ENCODE measurements around the gene PAGE2.
"Not testable (repeated sequence)": the region's sequence is repeated elsewhere in the genome, so short reads cannot be mapped to it uniquely, and the experiment has no call there.

The PAGE2 gene

GRCh38 chrX:55088795-55089489, at the start of gene PAGE2:
PAGE2 (plus strand) TSS chrX:55089018; CDS start chrX:55090021, 1,003 bp downstream.
- Histone ChIP-seq H3K9me3 (no peaks in the 10 kb centered on the region), H3K36me3 (no peaks in the 10 kb centered on the region), H3K4me3 (ENCODE audit: low read depth in 1 of 2, low read length in 1 of 2) (no peak within 1 kb of the TSS), H3K4me1 (ENCODE audit: control insufficient read depth in 1 of 2, insufficient read depth in 1 of 2, low read depth in 1 of 2, low read length in 1 of 2) (no peaks in the 10 kb centered on the region), H3K27ac (no peak within 1 kb of the TSS), H3K27me3 (no peaks in the 10 kb centered on the region)
- TF ChIP-seq CTCF (IDR thresholded peaks at IDR 0.05), result no peak

- Histone ChIP-seq H3K4me3 (ENCODE audit: low read depth in 1 of 2, low read length in 1 of 2) (no peak overlapping the region), H3K27ac (no peak overlapping the region), H3K9me3 (no peaks in the 10 kb centered on the region), H3K4me1 (ENCODE audit: control insufficient read depth in 1 of 2, insufficient read depth in 1 of 2, low read depth in 1 of 2, low read length in 1 of 2) (no peaks in the 10 kb centered on the region), H3K36me3 (no peaks in the 10 kb centered on the region), H3K27me3 (no peaks in the 10 kb centered on the region)
- TF ChIP-seq CTCF (IDR thresholded peaks at IDR 0.05), result no peak
Measured at GRCh38 chrX:55039471-55039870, 49.3 kb upstream of the PAGE2 start.

GRCh38 chrX:55041514-55041913, 47.3 kb upstream of the PAGE2 start:
- no peaks in the 10 kb centered on the region for H3K4me1 ChIP-seq (ENCODE audit: control insufficient read depth in 1 of 2, insufficient read depth in 1 of 2, low read depth in 1 of 2, low read length in 1 of 2)
- no peak overlapping the region for H3K4me3 ChIP-seq (ENCODE audit: low read depth in 1 of 2, low read length in 1 of 2)
- H3K27me3 ChIP-seq, result no peaks in the 10 kb centered on the region
- no peak for TF ChIP-seq CTCF (IDR thresholded peaks at IDR 0.05)
- H3K9me3 ChIP-seq, result no peaks in the 10 kb centered on the region
- no peak overlapping the region for H3K27ac ChIP-seq
- H3K36me3 ChIP-seq, result no peaks in the 10 kb centered on the region

GRCh38 chrX:55050599-55050998, 38.2 kb upstream of the PAGE2 start:
- H3K4me3 ChIP-seq (ENCODE audit: low read depth in 1 of 2, low read length in 1 of 2), result not testable (repeated sequence)

GRCh38 chrX:55056820-55057674, 31.8 kb upstream of the PAGE2 start:
- TF ChIP-seq CTCF (IDR thresholded peaks at IDR 0.05), result no peak
- no peak overlapping the region for H3K4me3 ChIP-seq (ENCODE audit: low read depth in 1 of 2, low read length in 1 of 2)
- H3K9me3 ChIP-seq, result no peaks in the 10 kb centered on the region
- no peaks in the 10 kb centered on the region for H3K36me3 ChIP-seq
- no peak overlapping the region for H3K27ac ChIP-seq
- no peaks in the 10 kb centered on the region for H3K27me3 ChIP-seq
- no peaks in the 10 kb centered on the region for H3K4me1 ChIP-seq (ENCODE audit: control insufficient read depth in 1 of 2, insufficient read depth in 1 of 2, low read depth in 1 of 2, low read length in 1 of 2)

More at GRCh38 chrX:55050599-55050998, 38.2 kb upstream of the PAGE2 start:
- not testable (repeated sequence) for H3K36me3 ChIP-seq; H3K9me3 ChIP-seq; H3K27ac ChIP-seq; H3K4me1 ChIP-seq (ENCODE audit: control insufficient read depth in 1 of 2, insufficient read depth in 1 of 2, low read depth in 1 of 2, low read length in 1 of 2); H3K27me3 ChIP-seq

GRCh38 chrX:55057675-55058249, 31.1 kb upstream of the PAGE2 start:
- H3K9me3 ChIP-seq, result no peaks in the 10 kb centered on the region
- H3K4me1 ChIP-seq (ENCODE audit: control insufficient read depth in 1 of 2, insufficient read depth in 1 of 2, low read depth in 1 of 2, low read length in 1 of 2), result no peaks in the 10 kb centered on the region
- H3K4me3 ChIP-seq (ENCODE audit: low read depth in 1 of 2, low read length in 1 of 2), result no peak overlapping the region
- H3K27me3 ChIP-seq, result no peaks in the 10 kb centered on the region
- H3K27ac ChIP-seq, result no peak overlapping the region
- H3K36me3 ChIP-seq, result no peaks in the 10 kb centered on the region
- TF ChIP-seq CTCF (IDR thresholded peaks at IDR 0.05), result peak; percentile 40

GRCh38 chrX:55067180-55067579, 21.6 kb upstream of the PAGE2 start:
- not testable (repeated sequence) for H3K4me1 ChIP-seq (ENCODE audit: control insufficient read depth in 1 of 2, insufficient read depth in 1 of 2, low read depth in 1 of 2, low read length in 1 of 2); H3K36me3 ChIP-seq; H3K27me3 ChIP-seq; H3K9me3 ChIP-seq; H3K4me3 ChIP-seq (ENCODE audit: low read depth in 1 of 2, low read length in 1 of 2); H3K27ac ChIP-seq
